PC-9 (cell line): ENCODE measurements around the gene SLC6A5. TPM values are rescaled to one million over a fixed set of nuclear protein-coding genes. Genes with fewer than 3 reads are reported as not detected.

Experiments
- BruUV-seq: library from RNA; stranded (reverse); fragments of 400-500 nt; replicated peaks from 2 replicates; lab custom pipeline; 2021; lab: Mats Ljungman, UMichigan
- CTCF ChIA-PET: fragments of 300-600 bp; sonication (Branson Sonifier 250); formaldehyde crosslinking; loops from one replicate; lab custom pipeline; 2022; ENCODE audit warnings: antibody characterized with exemption; lab: Charles Lee
- POLR2A ChIA-PET: fragments of 300-600 bp; sonication (Branson Sonifier 250); formaldehyde crosslinking; loops from one replicate; lab custom pipeline; 2022; ENCODE audit warnings: antibody characterized with exemption; ENCODE audit not compliant: unreplicated experiment; lab: Charles Lee
- DNase-seq, 2 experiments: peaks; one replicate each; pipeline versions ENCODE4 v3.0.0 to v3.0.0-alpha.2; 2015 to 2022; ENCODE audit warnings: mixed read lengths in 1 of 2
- H2AFZ ChIP-seq: fragments of 200-600 bp; sonication (generic); 2 replicates; pipeline ENCODE4 v1.8.1; 2017; ENCODE audit warnings: antibody characterized with exemption
- H3F3A ChIP-seq: fragments of 200-600 bp; sonication (generic); 2 replicates; pipeline ENCODE4 v1.8.1; 2017; ENCODE audit warnings: antibody characterized with exemption, mild to moderate bottlenecking, low read depth; ENCODE audit not compliant: insufficient read depth
- H3K27ac ChIP-seq: fragments of 200-600 bp; sonication (generic); 2 replicates; pipeline ENCODE4 v1.6.1; 2016; ENCODE audit warnings: mixed run types
- H3K27me3 ChIP-seq: fragments of 200-600 bp; sonication (generic); 2 replicates; pipeline ENCODE4 v1.6.1; 2016; ENCODE audit warnings: low read depth, mixed run types; ENCODE audit not compliant: insufficient read depth
- H3K36me3 ChIP-seq: fragments of 200-600 bp; sonication (generic); 2 replicates; pipeline ENCODE4 v1.6.1; 2016; ENCODE audit warnings: low read depth, mixed run types
- H3K4me1 ChIP-seq: fragments of 200-600 bp; sonication (generic); replicated peaks from 2 replicates; pipeline ENCODE4 v1.6.1; 2016; ENCODE audit warnings: mixed run types; ENCODE audit not compliant: insufficient read depth
- H3K4me2 ChIP-seq: fragments of 200-600 bp; sonication (generic); 2 replicates; pipeline ENCODE4 v1.6.1; 2017; ENCODE audit warnings: mixed run types
- H3K4me3 ChIP-seq: fragments of 200-600 bp; sonication (generic); 2 replicates; pipeline ENCODE4 v1.6.1; 2016; ENCODE audit warnings: mixed run types
- H3K79me2 ChIP-seq: fragments of 200-600 bp; sonication (generic); 2 replicates; pipeline ENCODE4 v1.6.1; 2017; ENCODE audit warnings: low read depth, mixed run types
- H3K9me2 ChIP-seq: fragments of 200-600 bp; sonication (generic); 2 replicates; pipeline ENCODE4 v1.8.1; 2017; ENCODE audit warnings: mild to moderate bottlenecking; ENCODE audit not compliant: insufficient read depth
- H3K9me3 ChIP-seq: fragments of 200-600 bp; sonication (generic); 2 replicates; pipeline ENCODE4 v1.8.1; 2016; ENCODE audit warnings: low read depth; ENCODE audit not compliant: insufficient read depth
- H4K20me1 ChIP-seq: fragments of 200-600 bp; sonication (generic); 2 replicates; pipeline ENCODE4 v1.8.1; 2017; ENCODE audit not compliant: insufficient read depth
- CTCF ChIP-seq: fragments of 200-600 bp; sonication (generic); conservative IDR thresholded peaks from 2 replicates; pipeline ENCODE4 v1.6.1; 2017; ENCODE audit warnings: mixed run types, antibody characterized with exemption, mild to moderate bottlenecking, moderate library complexity
- EZH2 ChIP-seq: fragments of 200-600 bp; sonication (generic); IDR thresholded peaks from 2 replicates; pipeline ENCODE4 v1.8.0; 2017; ENCODE audit warnings: antibody characterized with exemption, low read depth
- intact Hi-C: fragments of 100-400 bp; cut with micrococcal nuclease; formaldehyde crosslinking; loops from one replicate; pipeline ENCODE4 v1.10.0; 2022; ENCODE audit not compliant: unreplicated experiment
- total RNA-seq: library from RNA; stranded (reverse); gene quantifications from 2 replicates; pipeline ENCODE4 v1.2.3, GENCODE V29; 2021

Gene SLC6A5
- total RNA-seq, 1 experiment from 2014 or later = not detected

- POLR2A ChIA-PET = no interaction called here
- Histone ChIP-seq H3K4me1 (no peaks in the 10 kb centered on the region), H3K27ac (no peak overlapping the region), H2AFZ (no peak overlapping the region), H3F3A (no peaks in the 10 kb centered on the region), H3K4me2 (no peak overlapping the region), H3K4me3 (no peak overlapping the region), H3K79me2 (no peaks in the 10 kb centered on the region), H3K36me3 (no peaks in the 10 kb centered on the region), H3K9me3 (no peaks in the 10 kb centered on the region), H3K27me3 (peaks cover 47% of the 10 kb centered on the region), H4K20me1 (no peaks in the 10 kb centered on the region), H3K9me2 (no peaks in the 10 kb centered on the region)
- CTCF ChIA-PET = no interaction called here
- TF ChIP-seq EZH2 (no peak), CTCF (no peak)
- no TSS peak for BruUV-seq
- intact Hi-C loops = no loop called here
- DNase-seq = no peak
These were observed 35.4 kb downstream of the SLC6A5 start for GRCh38 chr11:20634781-20635180.

DNA sequence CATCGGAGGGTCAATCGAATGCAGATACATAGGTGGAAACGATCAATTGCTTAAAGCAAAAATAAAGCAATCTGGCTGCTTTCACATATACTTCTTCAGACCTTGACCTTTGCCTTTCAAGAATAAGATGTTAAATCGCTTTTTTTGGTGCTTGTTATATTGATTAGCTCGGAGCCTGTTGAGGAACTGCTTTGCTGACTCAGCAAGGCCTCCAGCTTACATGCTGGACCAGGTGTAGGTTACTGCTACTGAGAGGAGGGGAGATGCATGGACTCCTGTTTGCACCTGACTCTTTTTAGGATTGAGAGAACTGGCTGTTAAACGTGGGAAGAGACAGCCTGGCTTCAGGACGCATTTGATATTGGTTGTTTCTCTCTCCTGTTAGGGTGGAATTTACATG lies 38.7 kb downstream of the SLC6A5 start:
- Histone ChIP-seq H3K9me3 (no peaks in the 10 kb centered on the region), H3K4me1 (no peaks in the 10 kb centered on the region), H3K4me3 (no peak overlapping the region), H3F3A (no peaks in the 10 kb centered on the region), H2AFZ (no peak overlapping the region), H3K36me3 (no peaks in the 10 kb centered on the region), H3K4me2 (no peak overlapping the region), H3K27ac (no peak overlapping the region), H3K27me3 (peaks cover 59% of the 10 kb centered on the region), H4K20me1 (no peaks in the 10 kb centered on the region), H3K9me2 (no peaks in the 10 kb centered on the region), H3K79me2 (no peaks in the 10 kb centered on the region)
- intact Hi-C loops = no loop called here
- POLR2A ChIA-PET = no interaction called here
- CTCF ChIA-PET = no interaction called here
- no peak for DNase-seq
- no TSS peak for BruUV-seq
- TF ChIP-seq EZH2 = no peak
- TF ChIP-seq CTCF = no peak

- ChIA-PET CTCF (no interaction called here), POLR2A (no interaction called here)
- BruUV-seq = no TSS peak
- H3K4me1 ChIP-seq = no peaks in the 10 kb centered on the region
- no peak for DNase-seq
- no peak overlapping the region for H2AFZ ChIP-seq
- no peaks in the 10 kb centered on the region for H3K9me2 ChIP-seq
- no peak overlapping the region for H3K27ac ChIP-seq
- H3K36me3 ChIP-seq = no peaks in the 10 kb centered on the region
- no peaks in the 10 kb centered on the region for H3F3A ChIP-seq
- no peak for TF ChIP-seq CTCF
- no peak for TF ChIP-seq EZH2
- H3K27me3 ChIP-seq = peaks cover 51% of the 10 kb centered on the region
- H3K9me3 ChIP-seq = no peaks in the 10 kb centered on the region
- H4K20me1 ChIP-seq = no peaks in the 10 kb centered on the region
- intact Hi-C loops = loop anchor here (10.0 kb wide), 2 partner anchors 1495 to 1665 kb away; no protein-coding TSS in a partner anchor
- H3K4me3 ChIP-seq = no peak overlapping the region
- no peak overlapping the region for H3K4me2 ChIP-seq
- no peaks in the 10 kb centered on the region for H3K79me2 ChIP-seq
These were observed 40.3 kb downstream of the SLC6A5 start for GRCh38 chr11:20639688-20640087.
